Epithelial cell of prostate (primary cell): ENCODE data around the gene ASAP3.

ENCODE experiments used
- DNase-seq: peaks from one replicate; pipeline ENCODE4 v3.0.0-alpha.2; 2011; ENCODE audit warnings: low read depth, low spot score
- H3K27ac ChIP-seq: fragments of 450-650 bp; 2 replicates; pipeline ENCODE4 v1.5.1; 2017; ENCODE audit warnings: mild to moderate bottlenecking

The ASAP3 gene

GRCh38 chr1:23479666-23479941 is 4.4 kb downstream of the ASAP3 start:
- no peak for DNase-seq
- no peak overlapping the region for H3K27ac ChIP-seq

- H3K27ac ChIP-seq, result no peak overlapping the region
- DNase-seq, result no peak
Observed at GRCh38 chr1:23478896-23479665, 4.9 kb downstream of the ASAP3 start.

GRCh38 chr1:23477359-23478144 is 6.4 kb downstream of the ASAP3 start:
- no peak overlapping the region for H3K27ac ChIP-seq
- no peak for DNase-seq

GRCh38 chr1:23475641-23476040 is 8.3 kb downstream of the ASAP3 start:
- no peak for DNase-seq
- H3K27ac ChIP-seq, result no peak overlapping the region

GRCh38 chr1:23475134-23475628 is 8.8 kb downstream of the ASAP3 start:
- DNase-seq, result no peak
- H3K27ac ChIP-seq, result no peak overlapping the region

GRCh38 chr1:23473037-23473800 is 10.8 kb downstream of the ASAP3 start:
- peak overlapping the region; percentile 42 for H3K27ac ChIP-seq
- peak; percentile 83 for DNase-seq

GRCh38 chr1:23472351-23473036 is 11.5 kb downstream of the ASAP3 start:
- H3K27ac ChIP-seq, result peak overlapping the region; percentile 42
- no peak for DNase-seq

GRCh38 chr1:23471473-23472075 is 12.4 kb downstream of the ASAP3 start:
- DNase-seq, result no peak
- no peak overlapping the region for H3K27ac ChIP-seq

GRCh38 chr1:23470282-23471070 is 13.5 kb downstream of the ASAP3 start:
- no peak for DNase-seq
- no peak overlapping the region for H3K27ac ChIP-seq

- H3K27ac ChIP-seq, result no peak overlapping the region
- no peak for DNase-seq
Observed at GRCh38 chr1:23469372-23469982, 14.5 kb downstream of the ASAP3 start.

- H3K27ac ChIP-seq, result no peak overlapping the region
- DNase-seq, result no peak
Observed at GRCh38 chr1:23466423-23466989, 17.5 kb downstream of the ASAP3 start.

- DNase-seq, result no peak
- H3K27ac ChIP-seq, result no peak overlapping the region
Observed at GRCh38 chr1:23463286-23463685, 20.7 kb downstream of the ASAP3 start.

GRCh38 chr1:23462766-23463165 is 21.2 kb downstream of the ASAP3 start:
- no peak overlapping the region for H3K27ac ChIP-seq
- DNase-seq, result no peak

- no peak for DNase-seq
- H3K27ac ChIP-seq, result no peak overlapping the region
Observed at GRCh38 chr1:23461050-23461449, 22.9 kb downstream of the ASAP3 start.

- no peak for DNase-seq
- no peak overlapping the region for H3K27ac ChIP-seq
Observed at GRCh38 chr1:23460519-23460918, 23.5 kb downstream of the ASAP3 start.

GRCh38 chr1:23459338-23459757 is 24.6 kb downstream of the ASAP3 start:
- DNase-seq, result no peak

GRCh38 chr1:23456226-23456625 is 27.8 kb downstream of the ASAP3 start:
- no peak overlapping the region for H3K27ac ChIP-seq
- DNase-seq, result peak; percentile 40

More at GRCh38 chr1:23459338-23459757, 24.6 kb downstream of the ASAP3 start:
- no peak overlapping the region for H3K27ac ChIP-seq

GRCh38 chr1:23453455-23454000 is 30.5 kb downstream of the ASAP3 start:
- DNase-seq, result no peak
- no peak overlapping the region for H3K27ac ChIP-seq
